ENCODE data around the gene WWTR1.

GRCh38 chr3:149532489-149533180 is 125.2 kb downstream of the WWTR1 start:
- TF ChIP-seq, protein P1, sequence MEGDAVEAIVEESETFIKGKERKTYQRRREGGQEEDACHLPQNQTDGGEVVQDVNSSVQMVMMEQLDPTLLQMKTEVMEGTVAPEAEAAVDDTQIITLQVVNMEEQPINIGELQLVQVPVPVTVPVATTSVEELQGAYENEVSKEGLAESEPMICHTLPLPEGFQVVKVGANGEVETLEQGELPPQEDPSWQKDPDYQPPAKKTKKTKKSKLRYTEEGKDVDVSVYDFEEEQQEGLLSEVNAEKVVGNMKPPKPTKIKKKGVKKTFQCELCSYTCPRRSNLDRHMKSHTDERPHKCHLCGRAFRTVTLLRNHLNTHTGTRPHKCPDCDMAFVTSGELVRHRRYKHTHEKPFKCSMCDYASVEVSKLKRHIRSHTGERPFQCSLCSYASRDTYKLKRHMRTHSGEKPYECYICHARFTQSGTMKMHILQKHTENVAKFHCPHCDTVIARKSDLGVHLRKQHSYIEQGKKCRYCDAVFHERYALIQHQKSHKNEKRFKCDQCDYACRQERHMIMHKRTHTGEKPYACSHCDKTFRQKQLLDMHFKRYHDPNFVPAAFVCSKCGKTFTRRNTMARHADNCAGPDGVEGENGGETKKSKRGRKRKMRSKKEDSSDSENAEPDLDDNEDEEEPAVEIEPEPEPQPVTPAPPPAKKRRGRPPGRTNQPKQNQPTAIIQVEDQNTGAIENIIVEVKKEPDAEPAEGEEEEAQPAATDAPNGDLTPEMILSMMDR (conservative IDR thresholded peaks at IDR 0.05) = no peak
- TF ChIP-seq EZH2 (IDR thresholded peaks at IDR 0.05; ENCODE audit: low read depth) = no peak
